GM12891 (cell line): ENCODE data around the gene NOTCH1.

Experiments
- DNase-seq: peaks from one replicate; pipeline ENCODE4 v3.0.0; 2011; ENCODE audit warnings: low spot score; ENCODE audit not compliant: insufficient read length
- FAIRE-seq: peaks from 2 replicates; lab custom pipeline; 2011; peaks lifted over from hg19 to GRCh38; lab: Jason Lieb, UNC
- PAX5 ChIP-seq: IDR thresholded peaks from 2 replicates; pipeline ENCODE4 v1.6.1; 2011; ENCODE audit warnings: low read length, moderate library complexity, mild to moderate bottlenecking; ENCODE audit not compliant: insufficient read depth, severe bottlenecking
- POLR2A ChIP-seq: IDR thresholded peaks from 2 replicates; pipeline ENCODE4 v1.6.1; 2011; ENCODE audit warnings: low read depth, low read length, control low read depth
- POLR2AphosphoS5 ChIP-seq: IDR thresholded peaks from 2 replicates; pipeline ENCODE4 v1.6.1; 2011; ENCODE audit warnings: low read depth, low read length, control low read depth
- POU2F2 ChIP-seq: IDR thresholded peaks from 2 replicates; pipeline ENCODE4 v1.6.1; 2011; ENCODE audit warnings: low read depth, mild to moderate bottlenecking, control low read depth, low read length, moderate library complexity
- SPI1 ChIP-seq: IDR thresholded peaks from 2 replicates; pipeline ENCODE4 v1.6.1; 2011; ENCODE audit warnings: low read depth, low read length, control low read depth
- TAF1 ChIP-seq: IDR thresholded peaks from 2 replicates; pipeline ENCODE4 v1.6.1; 2011; ENCODE audit warnings: low read depth, low read length, control low read depth

NOTCH1 gene

DNA sequence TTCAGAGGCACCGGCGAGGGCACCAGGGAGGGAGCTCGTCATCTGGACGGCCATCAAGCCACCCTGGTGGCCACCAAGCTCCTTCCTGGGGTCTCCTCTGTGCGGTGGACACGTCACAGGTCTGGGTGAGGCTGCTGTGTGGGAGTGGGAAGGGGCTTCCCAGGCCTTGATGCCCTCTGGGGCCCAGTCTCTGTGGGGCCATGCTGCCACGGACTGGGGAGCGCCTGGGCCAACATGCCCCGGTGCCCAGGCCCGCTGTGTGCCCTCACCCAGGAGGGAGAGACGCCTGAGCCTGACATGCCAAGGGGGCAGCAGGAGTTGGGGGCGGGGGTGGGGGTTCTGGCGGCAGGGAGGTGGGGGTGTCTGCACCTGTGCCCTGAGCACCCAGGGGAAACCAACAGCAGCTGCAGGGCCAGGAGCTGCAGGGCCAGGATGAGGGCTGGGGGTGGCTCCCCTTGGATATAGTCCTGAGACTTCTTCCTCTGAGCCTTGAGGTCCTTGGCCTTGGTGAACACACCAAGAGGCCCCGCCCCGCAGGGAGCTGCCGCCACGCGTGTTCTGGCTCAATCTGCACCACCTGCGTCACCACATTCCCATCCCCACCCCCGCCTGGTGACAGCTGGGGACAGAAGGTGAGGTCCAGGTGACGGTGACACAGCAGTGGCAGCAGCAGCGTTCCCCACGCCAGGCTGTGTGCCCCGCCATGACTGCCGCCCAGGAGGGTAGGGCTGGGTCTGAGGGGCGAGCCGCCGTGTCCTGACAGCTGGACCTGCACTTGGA is 47.7 kb downstream of the NOTCH1 start:
- DNase-seq: no peak
- FAIRE-seq: no peak
- TF ChIP-seq POLR2A: no peak
- TF ChIP-seq SPI1: no peak
- no peak for TF ChIP-seq PAX5
- no peak for TF ChIP-seq TAF1
- TF ChIP-seq POU2F2: no peak
- no peak for TF ChIP-seq POLR2AphosphoS5

- DNase-seq (no peak), FAIRE-seq (no peak)
- TF ChIP-seq POU2F2 (no peak), POLR2AphosphoS5 (no peak), TAF1 (no peak), PAX5 (no peak)
These were observed 48.8 kb downstream of the NOTCH1 start for GRCh38 chr9:136496801-136497620.

GRCh38 chr9:136496181-136496580 is 49.7 kb downstream of the NOTCH1 start:
- TF ChIP-seq POLR2AphosphoS5 (no peak), TAF1 (no peak), SPI1 (no peak), POU2F2 (no peak), PAX5 (no peak), POLR2A (no peak)
- no peak for DNase-seq
- no peak for FAIRE-seq

- TF ChIP-seq POU2F2 (no peak), SPI1 (no peak), POLR2AphosphoS5 (no peak), POLR2A (no peak), TAF1 (no peak), PAX5 (no peak)
- FAIRE-seq (no peak), DNase-seq (no peak)
These were observed 50.5 kb downstream of the NOTCH1 start for GRCh38 chr9:136495238-136495800.

DNA sequence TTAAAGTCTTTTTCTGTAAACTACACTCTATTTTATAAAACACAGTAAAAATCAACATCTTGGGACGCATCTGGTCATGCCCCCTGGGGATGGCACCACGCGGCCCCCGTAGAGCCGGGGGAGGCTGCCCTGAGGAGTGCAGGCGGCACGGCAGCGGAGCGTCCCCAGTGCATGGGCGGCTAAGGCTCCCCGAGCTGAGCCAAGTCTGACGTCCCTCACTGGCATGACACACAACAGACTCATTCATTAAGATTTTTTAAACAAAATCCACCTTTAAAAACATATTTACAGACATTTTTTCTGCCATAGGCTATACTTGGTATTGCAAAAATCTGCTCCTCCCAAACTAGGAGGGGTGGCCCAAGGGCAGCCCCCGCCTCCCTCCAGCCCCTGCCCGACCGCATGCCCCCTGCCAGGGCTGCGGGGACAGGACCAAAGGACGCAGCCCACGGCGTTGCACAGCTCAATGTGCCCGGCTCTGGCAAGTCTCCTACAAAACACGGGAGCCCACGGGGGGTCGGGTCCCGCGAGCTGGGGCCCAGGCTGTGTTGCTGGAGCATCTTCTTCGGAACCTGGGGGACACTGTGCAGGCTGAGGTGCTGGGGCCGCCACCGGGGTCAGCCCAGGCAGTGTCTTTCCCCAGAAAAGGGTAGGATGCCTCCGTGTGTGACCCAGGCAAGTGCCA is 51.2 kb downstream of the NOTCH1 start:
- no peak for FAIRE-seq
- TF ChIP-seq SPI1 (no peak), PAX5 (no peak), POLR2A (no peak), POU2F2 (no peak), TAF1 (no peak), POLR2AphosphoS5 (no peak)
- no peak for DNase-seq

DNA sequence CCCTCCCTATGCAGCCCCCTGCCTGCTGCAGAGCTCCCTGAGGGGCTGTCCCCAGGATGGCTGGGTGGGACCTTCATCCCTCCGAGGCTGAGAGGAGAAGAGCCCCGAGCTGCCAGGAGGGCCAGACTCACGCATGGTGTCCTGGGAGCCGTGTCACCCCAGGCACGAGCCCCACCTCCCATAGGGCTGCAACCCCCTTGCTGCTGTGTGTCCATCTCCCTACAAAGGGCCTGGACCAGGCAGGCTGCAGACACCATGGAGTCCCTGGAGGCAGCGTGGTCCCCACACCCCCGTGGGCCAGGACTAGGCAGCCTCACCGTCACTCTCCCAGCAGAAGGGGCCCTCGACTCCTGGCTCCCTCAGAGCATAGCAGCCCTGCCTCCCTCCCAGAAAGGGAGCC is 51.8 kb downstream of the NOTCH1 start:
- TF ChIP-seq TAF1 (no peak), POLR2AphosphoS5 (no peak), POU2F2 (no peak), PAX5 (no peak), POLR2A (no peak), SPI1 (no peak)
- DNase-seq: no peak
- no peak for FAIRE-seq

DNA sequence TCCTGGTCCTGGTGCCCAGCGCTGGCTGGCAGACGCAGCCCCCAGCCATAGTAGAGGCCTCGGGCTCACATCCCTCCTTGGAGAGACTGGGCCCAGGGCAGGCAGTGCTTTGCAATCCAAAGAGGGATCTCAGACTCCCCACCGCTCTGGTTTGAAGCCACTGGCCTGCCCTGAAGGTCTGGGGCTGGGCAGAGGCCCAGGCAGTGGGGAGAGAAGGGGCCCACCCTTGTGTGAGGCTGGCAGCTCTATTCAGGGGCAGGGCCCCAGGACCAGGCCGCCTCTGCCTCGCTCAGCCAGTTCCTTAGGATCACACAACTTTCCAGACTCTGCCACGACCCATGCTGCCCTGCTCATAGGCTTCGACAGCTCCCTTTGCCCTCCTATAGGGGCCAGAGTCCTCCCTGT is 52.3 kb downstream of the NOTCH1 start:
- FAIRE-seq: no peak
- no peak for DNase-seq
- TF ChIP-seq POU2F2: no peak
- TF ChIP-seq PAX5: no peak
- no peak for TF ChIP-seq SPI1
- no peak for TF ChIP-seq TAF1
- no peak for TF ChIP-seq POLR2A
- no peak for TF ChIP-seq POLR2AphosphoS5

GRCh38 chr9:136492978-136493522 is 52.8 kb downstream of the NOTCH1 start:
- TF ChIP-seq POLR2A (no peak), TAF1 (no peak), POLR2AphosphoS5 (no peak)
- FAIRE-seq (no peak), DNase-seq (no peak)

GRCh38 chr9:136489731-136490130 is 56.1 kb downstream of the NOTCH1 start:
- TF ChIP-seq PAX5 (no peak), SPI1 (no peak), TAF1 (no peak), POU2F2 (no peak), POLR2AphosphoS5 (no peak), POLR2A (no peak)
- FAIRE-seq: no peak
- no peak for DNase-seq
